GM12878 (cell line): ENCODE data around the gene TNNC2. TPM values are rescaled to one million over a fixed set of nuclear protein-coding genes. Genes with fewer than 3 reads are reported as not detected.

Source experiments
- ATAC-seq: fragments of 200-7000 bp; cut with Tn5 transposase; 3 replicates; pipeline ENCODE4 v1.9.1; 2020; ENCODE audit warnings: mild to moderate bottlenecking, moderate library complexity
- BruUV-seq: library from RNA; stranded (reverse); fragments of 400-500 nt; replicated peaks from 2 replicates; lab custom pipeline; 2021; lab: Mats Ljungman, UMichigan
- CTCF ChIA-PET: fragments of 300-600 bp; sonication (Branson Sonifier 250); formaldehyde crosslinking; extraction: SDS; loops from one replicate; lab custom pipeline; 2021; ENCODE audit warnings: inconsistent platforms; lab: Yijun Ruan, JAX
- POLR2A ChIA-PET: fragments of 350-600 bp; formaldehyde crosslinking; extraction: SDS; loops from one replicate; lab custom pipeline; 2021; ENCODE audit warnings: inconsistent platforms; lab: Charles Lee
- RAD21 ChIA-PET: fragments of 300-600 bp; sonication (Branson Sonifier 250); formaldehyde crosslinking; loops from one replicate; lab custom pipeline; 2023; ENCODE audit warnings: antibody characterized with exemption; ENCODE audit not compliant: unreplicated experiment; lab: Charles Lee
- SMC1A ChIA-PET: fragments of 300-600 bp; sonication (Branson Sonifier 250); formaldehyde crosslinking; loops from one replicate; lab custom pipeline; 2023; ENCODE audit not compliant: unreplicated experiment, uncharacterized antibody; lab: Charles Lee
- DNase-seq: peaks from one replicate; pipeline ENCODE4 v3.0.0-alpha.2; 2011; ENCODE audit warnings: low read depth, low spot score
- FAIRE-seq: peaks from 3 replicates; lab custom pipeline; 2011; peaks lifted over from hg19 to GRCh38; lab: Jason Lieb, UNC
- H2AFZ ChIP-seq: 2 replicates; pipeline ENCODE4 v1.6.0; 2011; ENCODE audit warnings: low read depth, low read length, control low read depth; ENCODE audit not compliant: control insufficient read depth
- H3K27ac ChIP-seq: 2 replicates; pipeline ENCODE4 v1.5.1; 2011; ENCODE audit warnings: control low read depth; ENCODE audit not compliant: control insufficient read depth, insufficient read depth
- H3K27me3 ChIP-seq, 2 experiments: replicated peaks in 1 of 2; 2 replicates each; pipeline versions ENCODE4 v1.6.0 to v1.6.1; 2011; ENCODE audit warnings: low read length in 1 of 2; ENCODE audit not compliant: control insufficient read depth in 2 of 2, insufficient read depth in 2 of 2
- H3K36me3 ChIP-seq, 2 experiments: 2 replicates each; pipeline ENCODE4 v1.5.1; 2011; ENCODE audit warnings: low read length in 1 of 2; ENCODE audit not compliant: control insufficient read depth in 2 of 2, insufficient read depth in 2 of 2
- H3K4me1 ChIP-seq: 2 replicates; pipeline ENCODE4 v1.6.1; 2011; ENCODE audit warnings: mild to moderate bottlenecking, low read length, moderate library complexity, mixed read lengths; ENCODE audit not compliant: control insufficient read depth, insufficient read depth
- H3K4me2 ChIP-seq: 2 replicates; pipeline ENCODE4 v1.6.0; 2011; ENCODE audit warnings: control low read depth; ENCODE audit not compliant: control insufficient read depth, insufficient read depth
- H3K4me3 ChIP-seq: fragments of 200-600 bp; sonication (generic); 2 replicates; pipeline ENCODE4 v1.5.1; 2016
- H3K79me2 ChIP-seq: 2 replicates; pipeline ENCODE4 v1.6.0; 2011; ENCODE audit warnings: low read length; ENCODE audit not compliant: control insufficient read depth, insufficient read depth
- H3K9ac ChIP-seq: 2 replicates; pipeline ENCODE4 v1.8.0; 2011; ENCODE audit warnings: low read length, control low read depth, mixed read lengths; ENCODE audit not compliant: control insufficient read depth, insufficient read depth
- H3K9me3 ChIP-seq: replicated peaks from 3 replicates; pipeline ENCODE4 v1.5.1; 2011; ENCODE audit warnings: mild to moderate bottlenecking, low read length; ENCODE audit not compliant: control insufficient read depth, insufficient read depth
- H4K20me1 ChIP-seq: 2 replicates; pipeline ENCODE4 v1.6.0; 2011; ENCODE audit not compliant: control insufficient read depth, insufficient read depth
- ATF7 ChIP-seq: fragments of 450-650 bp; IDR thresholded peaks from 2 replicates; pipeline ENCODE4 v1.6.1; 2016; ENCODE audit warnings: low read depth, mild to moderate bottlenecking
- ETV6 ChIP-seq, 2 experiments: fragments of 450-650 bp in 1 of 2; IDR thresholded peaks in 1 of 2; conservative IDR thresholded peaks in 1 of 2; 2 replicates each; pipeline ENCODE4 v1.6.1; 2014; ENCODE audit warnings: antibody characterized with exemption in 1 of 2, borderline replicate concordance in 1 of 2, low read depth in 1 of 2, mild to moderate bottlenecking in 1 of 2, moderate library complexity in 1 of 2
- GATAD2B ChIP-seq: fragments of 450-650 bp; conservative IDR thresholded peaks from 2 replicates; pipeline ENCODE4 v1.6.1; 2017; ENCODE audit warnings: low read depth, mild to moderate bottlenecking, moderate library complexity
- HDGF ChIP-seq: fragments of 450-650 bp; IDR thresholded peaks from 2 replicates; pipeline ENCODE4 v1.6.1; 2016; ENCODE audit warnings: antibody characterized with exemption
- PAX8 ChIP-seq: fragments of 450-650 bp; IDR thresholded peaks from 2 replicates; pipeline ENCODE4 v1.6.1; 2017; ENCODE audit warnings: mild to moderate bottlenecking, moderate library complexity
- ZNF207 ChIP-seq: fragments of 450-650 bp; IDR thresholded peaks from 2 replicates; pipeline ENCODE4 v1.6.1; 2014; ENCODE audit warnings: antibody characterized with exemption, mild to moderate bottlenecking, borderline replicate concordance
- ZNF274 ChIP-seq: IDR thresholded peaks from one replicate; pipeline ENCODE4 v1.8.0; 2011; ENCODE audit not compliant: insufficient read length, insufficient read depth
- WGBS: methylation state at CpG from one replicate; pipeline ENCODE4 v1.1.6; 2016; ENCODE audit warnings: low lambda C conversion rate; ENCODE audit not compliant: insufficient replicate concordance, insufficient coverage; ENCODE audit errors: missing lambda C conversion rate; 5-methylcytosine and 5-hydroxymethylcytosine counted together
- in situ Hi-C: fragments of 300-500 bp; cut with MboI; formaldehyde crosslinking; loops from 9 replicates; pipeline ENCODE4 v1.14.3; 2018; ENCODE audit warnings: mixed read lengths
- intact Hi-C: fragments of 100-400 bp; cut with micrococcal nuclease; formaldehyde crosslinking; loops from one replicate; pipeline ENCODE4 v1.14.2; 2022; ENCODE audit not compliant: unreplicated experiment
- polyA plus RNA-seq, 11 experiments: library from polyadenylated mRNA; depleted of rRNA in 4 of 11; unstranded in 6 of 11; stranded (reverse) in 5 of 11; fragments of >200 nt; fragmentation: Nextera tagmentation in 4 of 11; fragmentation: Illumina TruSeq in 1 of 11; extraction: Ambion mirVana in 4 of 11; extraction: Trizol in 1 of 11; gene quantifications; 1 replicate in 1 of 11; 2 replicates in 10 of 11; pipeline versions ENCODE4 v1.2.1 to v1.2.3, GENCODE V29; 2011 to 2016; ENCODE audit warnings: inconsistent platforms in 2 of 11, missing spikeins in 2 of 11, low read depth in 1 of 11
- total RNA-seq, 4 experiments: library from RNA; depleted of rRNA in 3 of 4; stranded (reverse); fragments of >200 nt in 3 of 4; fragmentation: Illumina TruSeq in 1 of 4; extraction: Trizol in 1 of 4; gene quantifications; 2 replicates each; pipeline versions ENCODE4 v1.2.1 to v1.2.3, GENCODE V29; 2013 to 2021
- TF ChIP-seq, protein P1 (sequence below): fragments of 450-650 bp; IDR thresholded peaks from 2 replicates; pipeline ENCODE4 v1.6.1; 2017; ENCODE audit warnings: mild to moderate bottlenecking
- TF ChIP-seq, protein P2 (sequence below): IDR thresholded peaks from 2 replicates; pipeline ENCODE4 v1.6.1; 2011; ENCODE audit warnings: borderline replicate concordance, low read depth, mild to moderate bottlenecking, moderate library complexity, low read length; ENCODE audit not compliant: insufficient read depth, poor library complexity, severe bottlenecking
- TF ChIP-seq, protein P3 (sequence below): IDR thresholded peaks from 2 replicates; pipeline ENCODE4 v1.6.1; 2011; ENCODE audit warnings: borderline replicate concordance, low read depth, mild to moderate bottlenecking, moderate library complexity, mixed read lengths, low read length; ENCODE audit not compliant: insufficient read depth; ENCODE audit errors: extremely low read length
- TF ChIP-seq, protein P4 (sequence below): fragments of 450-650 bp; IDR thresholded peaks from 2 replicates; pipeline ENCODE4 v1.6.1; 2017; ENCODE audit warnings: low read depth, mild to moderate bottlenecking, moderate library complexity
- TF ChIP-seq, protein P5 (sequence below), 3 experiments: IDR thresholded peaks in 2 of 3; conservative IDR thresholded peaks in 1 of 3; 2 replicates each; pipeline ENCODE4 v1.5.1; 2011; ENCODE audit warnings: low read depth in 3 of 3, low read length in 3 of 3, mild to moderate bottlenecking in 3 of 3, control low read depth in 2 of 3, moderate library complexity in 2 of 3, inconsistent platforms in 1 of 3, mixed read lengths in 1 of 3; ENCODE audit not compliant: control insufficient read depth in 2 of 3, insufficient read depth in 1 of 3; ENCODE audit errors: extremely low read depth in 1 of 3
- TF ChIP-seq, protein P6 (sequence below): IDR thresholded peaks from 2 replicates; pipeline ENCODE4 v1.6.1; 2011; ENCODE audit warnings: low read depth, mild to moderate bottlenecking, low read length, moderate library complexity, borderline replicate concordance; ENCODE audit errors: extremely low read depth

Gene TNNC2
- total and polyA plus RNA-seq, 10 of the 15 experiments (the other 5 are each of a cell fraction or from before 2014, with no cell fraction given): 0.37 TPM; not detected in 9

DNA sequence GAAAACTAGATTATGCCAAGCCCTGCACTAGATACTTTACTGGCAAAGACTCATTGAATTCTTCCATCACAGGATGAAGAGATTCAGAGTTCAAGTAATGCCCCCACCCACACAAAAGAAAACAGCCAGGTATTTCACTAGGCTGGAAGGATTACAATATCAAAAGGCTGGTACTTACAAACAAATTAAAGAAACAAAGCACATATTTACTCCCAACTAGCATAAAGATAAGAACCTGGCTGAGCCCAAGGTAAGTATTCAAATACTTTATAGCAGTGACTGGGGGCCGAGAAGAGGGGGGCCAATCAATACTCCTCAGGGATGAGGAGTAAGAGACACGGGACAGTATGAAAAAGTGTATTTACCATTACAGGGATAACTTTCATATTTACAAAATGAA lies 26.4 kb upstream of the TNNC2 start (continued):
- TF ChIP-seq PAX8: no peak
- TF ChIP-seq, protein P1, sequence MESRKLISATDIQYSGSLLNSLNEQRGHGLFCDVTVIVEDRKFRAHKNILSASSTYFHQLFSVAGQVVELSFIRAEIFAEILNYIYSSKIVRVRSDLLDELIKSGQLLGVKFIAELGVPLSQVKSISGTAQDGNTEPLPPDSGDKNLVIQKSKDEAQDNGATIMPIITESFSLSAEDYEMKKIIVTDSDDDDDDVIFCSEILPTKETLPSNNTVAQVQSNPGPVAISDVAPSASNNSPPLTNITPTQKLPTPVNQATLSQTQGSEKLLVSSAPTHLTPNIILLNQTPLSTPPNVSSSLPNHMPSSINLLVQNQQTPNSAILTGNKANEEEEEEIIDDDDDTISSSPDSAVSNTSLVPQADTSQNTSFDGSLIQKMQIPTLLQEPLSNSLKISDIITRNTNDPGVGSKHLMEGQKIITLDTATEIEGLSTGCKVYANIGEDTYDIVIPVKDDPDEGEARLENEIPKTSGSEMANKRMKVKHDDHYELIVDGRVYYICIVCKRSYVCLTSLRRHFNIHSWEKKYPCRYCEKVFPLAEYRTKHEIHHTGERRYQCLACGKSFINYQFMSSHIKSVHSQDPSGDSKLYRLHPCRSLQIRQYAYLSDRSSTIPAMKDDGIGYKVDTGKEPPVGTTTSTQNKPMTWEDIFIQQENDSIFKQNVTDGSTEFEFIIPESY: no peak

DNA sequence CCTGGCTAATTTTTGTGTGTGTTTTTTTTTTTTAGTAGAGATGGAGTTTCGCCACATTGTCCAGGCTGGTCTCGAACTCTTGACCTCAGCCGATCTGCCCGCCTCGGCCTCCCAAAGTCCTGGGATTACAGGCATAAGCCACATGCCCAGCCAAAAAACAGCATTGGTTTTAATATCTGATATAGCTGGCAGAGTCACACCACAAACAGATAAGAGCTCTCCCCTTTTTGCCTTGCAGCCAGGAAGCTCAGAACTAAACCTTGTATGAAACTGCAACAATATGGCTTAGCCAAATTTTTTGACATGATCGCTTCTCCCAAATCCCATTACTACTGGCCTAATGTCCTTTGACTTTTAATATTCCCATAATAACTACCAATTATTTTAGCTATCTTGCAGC lies 25.2 kb upstream of the TNNC2 start:
- no peaks in the 10 kb centered on the region for H3K27me3 ChIP-seq
- ChIA-PET RAD21 (no interaction called here), SMC1A (interaction anchor here (0.6 to 1.3 kb wide), 4 partner anchors 9 to 109 kb away, joined by 3 to 4 read pairs (median 4); no protein-coding TSS in a partner anchor), POLR2A (interaction anchor here (1.2 to 2.4 kb wide), 3 partner anchors 10 to 39 kb away, joined by 4 to 10 read pairs (median 7); partner anchors contain the start of gene UBE2C), CTCF (interaction anchor here (0.8 to 1.6 kb wide), 5 partner anchors 10 to 118 kb away, joined by 3 to 6 read pairs (median 4); no protein-coding TSS in a partner anchor)
- no peak overlapping the region for H3K4me2 ChIP-seq
- WGBS: 100% methylated on average over 6 of the region's 6 CpGs
- intact Hi-C loops: no loop called here
- no peaks in the 10 kb centered on the region for H4K20me1 ChIP-seq
- H3K9ac ChIP-seq: no peak overlapping the region
- DNase-seq (no peak), FAIRE-seq (no peak), ATAC-seq (no peak)
- H3K79me2 ChIP-seq: peaks cover 19% of the 10 kb centered on the region
- BruUV-seq: no TSS peak
- no peak overlapping the region for H3K27ac ChIP-seq
- no peak overlapping the region for H2AFZ ChIP-seq
- H3K4me1 ChIP-seq: peaks cover 6% of the 10 kb centered on the region
- H3K36me3 ChIP-seq: no peaks in the 10 kb centered on the region
- H3K4me3 ChIP-seq: no peak overlapping the region
- no peaks in the 10 kb centered on the region for H3K9me3 ChIP-seq
- in situ Hi-C loops: no loop called here
- TF ChIP-seq ZNF274 (no peak), ETV6 (conservative IDR thresholded peaks at IDR 0.05 in 1 of 2, IDR thresholded peaks at IDR 0.05 in 1 of 2; ENCODE audit: borderline replicate concordance in 1 of 2, low read depth in 1 of 2) (no peak), HDGF (no peak), ATF7 (no peak), ZNF207 (no peak), GATAD2B (no peak)
- TF ChIP-seq, protein P2, sequence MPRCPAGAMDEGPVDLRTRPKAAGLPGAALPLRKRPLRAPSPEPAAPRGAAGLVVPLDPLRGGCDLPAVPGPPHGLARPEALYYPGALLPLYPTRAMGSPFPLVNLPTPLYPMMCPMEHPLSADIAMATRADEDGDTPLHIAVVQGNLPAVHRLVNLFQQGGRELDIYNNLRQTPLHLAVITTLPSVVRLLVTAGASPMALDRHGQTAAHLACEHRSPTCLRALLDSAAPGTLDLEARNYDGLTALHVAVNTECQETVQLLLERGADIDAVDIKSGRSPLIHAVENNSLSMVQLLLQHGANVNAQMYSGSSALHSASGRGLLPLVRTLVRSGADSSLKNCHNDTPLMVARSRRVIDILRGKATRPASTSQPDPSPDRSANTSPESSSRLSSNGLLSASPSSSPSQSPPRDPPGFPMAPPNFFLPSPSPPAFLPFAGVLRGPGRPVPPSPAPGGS: no peak
- TF ChIP-seq, protein P3, sequence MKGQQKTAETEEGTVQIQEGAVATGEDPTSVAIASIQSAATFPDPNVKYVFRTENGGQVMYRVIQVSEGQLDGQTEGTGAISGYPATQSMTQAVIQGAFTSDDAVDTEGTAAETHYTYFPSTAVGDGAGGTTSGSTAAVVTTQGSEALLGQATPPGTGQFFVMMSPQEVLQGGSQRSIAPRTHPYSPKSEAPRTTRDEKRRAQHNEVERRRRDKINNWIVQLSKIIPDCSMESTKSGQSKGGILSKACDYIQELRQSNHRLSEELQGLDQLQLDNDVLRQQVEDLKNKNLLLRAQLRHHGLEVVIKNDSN: no peak
- TF ChIP-seq, protein P4, sequence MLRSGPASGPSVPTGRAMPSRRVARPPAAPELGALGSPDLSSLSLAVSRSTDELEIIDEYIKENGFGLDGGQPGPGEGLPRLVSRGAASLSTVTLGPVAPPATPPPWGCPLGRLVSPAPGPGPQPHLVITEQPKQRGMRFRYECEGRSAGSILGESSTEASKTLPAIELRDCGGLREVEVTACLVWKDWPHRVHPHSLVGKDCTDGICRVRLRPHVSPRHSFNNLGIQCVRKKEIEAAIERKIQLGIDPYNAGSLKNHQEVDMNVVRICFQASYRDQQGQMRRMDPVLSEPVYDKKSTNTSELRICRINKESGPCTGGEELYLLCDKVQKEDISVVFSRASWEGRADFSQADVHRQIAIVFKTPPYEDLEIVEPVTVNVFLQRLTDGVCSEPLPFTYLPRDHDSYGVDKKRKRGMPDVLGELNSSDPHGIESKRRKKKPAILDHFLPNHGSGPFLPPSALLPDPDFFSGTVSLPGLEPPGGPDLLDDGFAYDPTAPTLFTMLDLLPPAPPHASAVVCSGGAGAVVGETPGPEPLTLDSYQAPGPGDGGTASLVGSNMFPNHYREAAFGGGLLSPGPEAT: no peak
- TF ChIP-seq, protein P5, sequence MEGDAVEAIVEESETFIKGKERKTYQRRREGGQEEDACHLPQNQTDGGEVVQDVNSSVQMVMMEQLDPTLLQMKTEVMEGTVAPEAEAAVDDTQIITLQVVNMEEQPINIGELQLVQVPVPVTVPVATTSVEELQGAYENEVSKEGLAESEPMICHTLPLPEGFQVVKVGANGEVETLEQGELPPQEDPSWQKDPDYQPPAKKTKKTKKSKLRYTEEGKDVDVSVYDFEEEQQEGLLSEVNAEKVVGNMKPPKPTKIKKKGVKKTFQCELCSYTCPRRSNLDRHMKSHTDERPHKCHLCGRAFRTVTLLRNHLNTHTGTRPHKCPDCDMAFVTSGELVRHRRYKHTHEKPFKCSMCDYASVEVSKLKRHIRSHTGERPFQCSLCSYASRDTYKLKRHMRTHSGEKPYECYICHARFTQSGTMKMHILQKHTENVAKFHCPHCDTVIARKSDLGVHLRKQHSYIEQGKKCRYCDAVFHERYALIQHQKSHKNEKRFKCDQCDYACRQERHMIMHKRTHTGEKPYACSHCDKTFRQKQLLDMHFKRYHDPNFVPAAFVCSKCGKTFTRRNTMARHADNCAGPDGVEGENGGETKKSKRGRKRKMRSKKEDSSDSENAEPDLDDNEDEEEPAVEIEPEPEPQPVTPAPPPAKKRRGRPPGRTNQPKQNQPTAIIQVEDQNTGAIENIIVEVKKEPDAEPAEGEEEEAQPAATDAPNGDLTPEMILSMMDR (IDR thresholded peaks at IDR 0.05 in 2 of 3, conservative IDR thresholded peaks at IDR 0.05 in 1 of 3; ENCODE audit: control insufficient read depth in 2 of 3, extremely low read depth in 1 of 3, insufficient read depth in 1 of 3, low read depth in 3 of 3, low read length in 3 of 3): no peak
- TF ChIP-seq, protein P6, sequence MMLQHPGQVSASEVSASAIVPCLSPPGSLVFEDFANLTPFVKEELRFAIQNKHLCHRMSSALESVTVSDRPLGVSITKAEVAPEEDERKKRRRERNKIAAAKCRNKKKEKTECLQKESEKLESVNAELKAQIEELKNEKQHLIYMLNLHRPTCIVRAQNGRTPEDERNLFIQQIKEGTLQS: no peak
